HepG2 (cell line): Measurements from ENCODE around the gene ATN1. TPM values are rescaled to one million over a fixed set of nuclear protein-coding genes. Genes with fewer than 3 reads are reported as not detected.

ENCODE experiments used
- AGO1 ChIP-seq: fragments of 200-400 bp; formaldehyde crosslinking; IDR thresholded peaks from 2 replicates; pipeline ENCODE4 v1.6.1; 2017; ENCODE audit warnings: mild to moderate bottlenecking, low read depth, low read length, moderate library complexity; ENCODE audit not compliant: poor library complexity, severe bottlenecking
- ATM ChIP-seq: fragments of 450-650 bp; IDR thresholded peaks from 2 replicates; pipeline ENCODE4 v1.7.1; 2017; ENCODE audit warnings: mild to moderate bottlenecking, borderline replicate concordance
- EEA1 ChIP-seq: sonication (generic); formaldehyde crosslinking; IDR thresholded peaks from 2 replicates; pipeline ENCODE4 v1.5.1; 2020; ENCODE audit warnings: mild to moderate bottlenecking, missing genetic modification reagents, borderline replicate concordance
- HNF4G ChIP-seq, 2 experiments: sonication (generic) in 1 of 2; formaldehyde crosslinking in 1 of 2; IDR thresholded peaks; 2 replicates each; pipeline versions ENCODE4 v1.4.0 to v1.6.1; 2011 to 2020; ENCODE audit warnings: borderline replicate concordance in 2 of 2, low read depth in 2 of 2, mild to moderate bottlenecking in 2 of 2, low read length in 1 of 2, missing genetic modification reagents in 1 of 2, moderate library complexity in 1 of 2
- MIER3 ChIP-seq: IDR thresholded peaks from 2 replicates; pipeline ENCODE4 v1.6.1; 2016; ENCODE audit warnings: missing compliant biosample characterization, borderline replicate concordance
- PCBP1 ChIP-seq: fragments of 200-400 bp; formaldehyde crosslinking; IDR thresholded peaks from 2 replicates; pipeline ENCODE4 v1.6.1; 2017; ENCODE audit warnings: mild to moderate bottlenecking, low read depth, low read length, borderline replicate concordance
- POLR2G ChIP-seq: fragments of 200-400 bp; formaldehyde crosslinking; IDR thresholded peaks from 2 replicates; pipeline ENCODE4 v1.6.1; 2018; ENCODE audit warnings: mild to moderate bottlenecking, low read depth, low read length, moderate library complexity
- RARA ChIP-seq: IDR thresholded peaks from 2 replicates; pipeline ENCODE4 v1.6.1; 2016; ENCODE audit warnings: missing genetic modification reagents, missing compliant biosample characterization
- SNRNP70 ChIP-seq: fragments of 200-400 bp; formaldehyde crosslinking; IDR thresholded peaks from 2 replicates; pipeline ENCODE4 v1.6.1; 2017; ENCODE audit warnings: mild to moderate bottlenecking, low read depth, low read length, moderate library complexity
- TBX3 ChIP-seq: fragments of 450-650 bp; IDR thresholded peaks from 2 replicates; pipeline ENCODE4 v1.6.1; 2017; ENCODE audit warnings: antibody characterized with exemption, mild to moderate bottlenecking, inconsistent platforms, borderline replicate concordance
- TSC22D2 ChIP-seq: sonication (generic); formaldehyde crosslinking; IDR thresholded peaks from 2 replicates; pipeline ENCODE4 v1.5.1; 2020; ENCODE audit warnings: missing genetic modification reagents, mild to moderate bottlenecking, borderline replicate concordance
- XBP1 ChIP-seq: sonication (generic); formaldehyde crosslinking; IDR thresholded peaks from 2 replicates; pipeline ENCODE4 v1.5.0; 2020; ENCODE audit warnings: missing genetic modification reagents
- YEATS4 ChIP-seq: sonication (generic); formaldehyde crosslinking; IDR thresholded peaks from 2 replicates; pipeline ENCODE4 v1.4.0; 2020; ENCODE audit warnings: missing genetic modification reagents, borderline replicate concordance
- ZNF431 ChIP-seq: sonication (generic); formaldehyde crosslinking; IDR thresholded peaks from 2 replicates; pipeline ENCODE4 v1.9.0; 2022; ENCODE audit warnings: missing genetic modification reagents, low read depth, mild to moderate bottlenecking, borderline replicate concordance
- ZSCAN21 ChIP-seq: sonication (generic); formaldehyde crosslinking; IDR thresholded peaks from 2 replicates; pipeline ENCODE4 v1.8.0; 2022; ENCODE audit warnings: mild to moderate bottlenecking, missing genetic modification reagents, moderate library complexity, borderline replicate concordance
- ZSCAN25 ChIP-seq: sonication (generic); formaldehyde crosslinking; IDR thresholded peaks from 2 replicates; pipeline ENCODE4 v1.8.0; 2022; ENCODE audit warnings: mild to moderate bottlenecking, missing genetic modification reagents
- polyA plus RNA-seq, 8 experiments: library from polyadenylated mRNA; depleted of rRNA in 3 of 8; stranded (reverse) in 7 of 8; unstranded in 1 of 8; fragments of >200 nt; fragmentation: Illumina TruSeq in 4 of 8; extraction: Trizol in 4 of 8; gene quantifications; 2 replicates each; pipeline versions ENCODE4 v1.2.1 to v1.2.3, GENCODE V29; 2011 to 2016; ENCODE audit warnings: low read depth in 4 of 8, missing spikeins in 1 of 8, mixed read lengths in 1 of 8; ENCODE audit not compliant: insufficient read depth in 1 of 8
- total RNA-seq, 5 experiments: library from RNA; depleted of rRNA; stranded (reverse); fragments of >200 nt; fragmentation: Illumina TruSeq; extraction: Trizol; gene quantifications; 2 replicates each; pipeline ENCODE4 v1.2.3, GENCODE V29; 2016; ENCODE audit warnings: low read depth in 1 of 5
- TF ChIP-seq, protein P1 (sequence below): IDR thresholded peaks from 2 replicates; pipeline ENCODE4 v1.6.1; 2012; ENCODE audit warnings: low read length, improper control_type of control experiment
- TF ChIP-seq, protein P2 (sequence below): sonication (generic); formaldehyde crosslinking; conservative IDR thresholded peaks from 2 replicates; pipeline ENCODE4 v1.4.0; 2020; ENCODE audit warnings: missing genetic modification reagents
- TF ChIP-seq, protein P3 (sequence below): sonication (generic); formaldehyde crosslinking; IDR thresholded peaks from 2 replicates; pipeline ENCODE4 v1.8.1; 2023; ENCODE audit warnings: mild to moderate bottlenecking, missing genetic modification reagents

Gene ATN1
- total and polyA plus RNA-seq, 2 of the 13 experiments (the other 11 are each of a cell fraction or from before 2014, with no cell fraction given): 2.1 to 8.6 TPM

DNA sequence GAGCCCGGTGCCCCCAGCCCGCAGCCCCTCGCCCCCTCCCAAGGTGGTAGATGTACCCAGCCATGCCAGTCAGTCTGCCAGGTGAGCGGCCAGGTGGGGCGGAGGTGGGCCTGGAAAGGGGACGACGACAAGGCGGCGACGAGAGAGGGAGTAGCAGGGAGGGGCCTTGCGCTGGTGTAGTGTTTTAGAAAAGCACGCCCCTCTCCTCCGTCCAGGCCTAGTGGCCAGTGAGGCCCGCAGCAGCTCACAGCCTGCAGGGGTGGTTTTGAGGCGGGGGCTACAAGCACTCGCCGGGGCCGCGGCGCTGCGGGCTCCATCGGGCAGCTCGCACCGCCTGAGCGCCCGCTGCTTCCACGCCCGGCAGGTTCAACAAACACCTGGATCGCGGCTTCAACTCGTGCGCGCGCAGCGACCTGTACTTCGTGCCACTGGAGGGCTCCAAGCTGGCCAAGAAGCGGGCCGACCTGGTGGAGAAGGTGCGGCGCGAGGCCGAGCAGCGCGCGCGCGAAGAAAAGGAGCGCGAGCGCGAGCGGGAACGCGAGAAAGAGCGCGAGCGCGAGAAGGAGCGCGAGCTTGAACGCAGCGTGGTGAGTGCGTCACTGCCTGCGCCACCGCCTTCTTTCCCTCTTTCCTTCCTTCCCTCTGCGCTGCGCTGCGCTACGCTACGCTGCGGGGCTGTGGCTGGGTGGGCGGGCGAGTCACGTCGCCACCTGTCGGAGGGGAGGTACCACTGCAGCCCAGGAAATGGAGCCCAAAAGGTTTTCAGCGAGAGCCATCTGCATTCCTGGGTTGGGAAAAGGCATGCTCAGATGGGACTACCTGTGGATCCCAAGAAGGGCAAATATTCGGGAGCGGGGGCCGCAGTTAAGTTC is 10.0 kb downstream of the ATN1 start (continued):
- TF ChIP-seq ZNF431 (CRISPR knock-in tag): no peak
- TF ChIP-seq AGO1: peak; percentile 99
- peak; percentile 95 for TF ChIP-seq MIER3 (CRISPR knock-in tag)
- TF ChIP-seq, protein P1, sequence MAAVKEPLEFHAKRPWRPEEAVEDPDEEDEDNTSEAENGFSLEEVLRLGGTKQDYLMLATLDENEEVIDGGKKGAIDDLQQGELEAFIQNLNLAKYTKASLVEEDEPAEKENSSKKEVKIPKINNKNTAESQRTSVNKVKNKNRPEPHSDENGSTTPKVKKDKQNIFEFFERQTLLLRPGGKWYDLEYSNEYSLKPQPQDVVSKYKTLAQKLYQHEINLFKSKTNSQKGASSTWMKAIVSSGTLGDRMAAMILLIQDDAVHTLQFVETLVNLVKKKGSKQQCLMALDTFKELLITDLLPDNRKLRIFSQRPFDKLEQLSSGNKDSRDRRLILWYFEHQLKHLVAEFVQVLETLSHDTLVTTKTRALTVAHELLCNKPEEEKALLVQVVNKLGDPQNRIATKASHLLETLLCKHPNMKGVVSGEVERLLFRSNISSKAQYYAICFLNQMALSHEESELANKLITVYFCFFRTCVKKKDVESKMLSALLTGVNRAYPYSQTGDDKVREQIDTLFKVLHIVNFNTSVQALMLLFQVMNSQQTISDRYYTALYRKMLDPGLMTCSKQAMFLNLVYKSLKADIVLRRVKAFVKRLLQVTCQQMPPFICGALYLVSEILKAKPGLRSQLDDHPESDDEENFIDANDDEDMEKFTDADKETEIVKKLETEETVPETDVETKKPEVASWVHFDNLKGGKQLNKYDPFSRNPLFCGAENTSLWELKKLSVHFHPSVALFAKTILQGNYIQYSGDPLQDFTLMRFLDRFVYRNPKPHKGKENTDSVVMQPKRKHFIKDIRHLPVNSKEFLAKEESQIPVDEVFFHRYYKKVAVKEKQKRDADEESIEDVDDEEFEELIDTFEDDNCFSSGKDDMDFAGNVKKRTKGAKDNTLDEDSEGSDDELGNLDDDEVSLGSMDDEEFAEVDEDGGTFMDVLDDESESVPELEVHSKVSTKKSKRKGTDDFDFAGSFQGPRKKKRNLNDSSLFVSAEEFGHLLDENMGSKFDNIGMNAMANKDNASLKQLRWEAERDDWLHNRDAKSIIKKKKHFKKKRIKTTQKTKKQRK: no peak
- no peak for TF ChIP-seq XBP1
- TF ChIP-seq TBX3: peak; percentile 31; the same call in 1 of the 2 replicates
- peak; percentile 50; the same call in 1 of the 2 replicates for TF ChIP-seq YEATS4 (CRISPR knock-in tag)
- peak; percentile 39; the same call in 1 of the 2 replicates for TF ChIP-seq TSC22D2 (CRISPR knock-in tag)
- TF ChIP-seq PCBP1: no peak
- TF ChIP-seq EEA1 (CRISPR knock-in tag): no peak
- TF ChIP-seq, protein P2, sequence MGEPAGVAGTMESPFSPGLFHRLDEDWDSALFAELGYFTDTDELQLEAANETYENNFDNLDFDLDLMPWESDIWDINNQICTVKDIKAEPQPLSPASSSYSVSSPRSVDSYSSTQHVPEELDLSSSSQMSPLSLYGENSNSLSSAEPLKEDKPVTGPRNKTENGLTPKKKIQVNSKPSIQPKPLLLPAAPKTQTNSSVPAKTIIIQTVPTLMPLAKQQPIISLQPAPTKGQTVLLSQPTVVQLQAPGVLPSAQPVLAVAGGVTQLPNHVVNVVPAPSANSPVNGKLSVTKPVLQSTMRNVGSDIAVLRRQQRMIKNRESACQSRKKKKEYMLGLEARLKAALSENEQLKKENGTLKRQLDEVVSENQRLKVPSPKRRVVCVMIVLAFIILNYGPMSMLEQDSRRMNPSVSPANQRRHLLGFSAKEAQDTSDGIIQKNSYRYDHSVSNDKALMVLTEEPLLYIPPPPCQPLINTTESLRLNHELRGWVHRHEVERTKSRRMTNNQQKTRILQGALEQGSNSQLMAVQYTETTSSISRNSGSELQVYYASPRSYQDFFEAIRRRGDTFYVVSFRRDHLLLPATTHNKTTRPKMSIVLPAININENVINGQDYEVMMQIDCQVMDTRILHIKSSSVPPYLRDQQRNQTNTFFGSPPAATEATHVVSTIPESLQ (CRISPR knock-in tag): peak; percentile 79; the same call in 1 of the 2 replicates
- peak; percentile 87 for TF ChIP-seq POLR2G
- no peak for TF ChIP-seq SNRNP70
- no peak; the same call in 1 of the 2 replicates for TF ChIP-seq RARA
- TF ChIP-seq, protein P3, sequence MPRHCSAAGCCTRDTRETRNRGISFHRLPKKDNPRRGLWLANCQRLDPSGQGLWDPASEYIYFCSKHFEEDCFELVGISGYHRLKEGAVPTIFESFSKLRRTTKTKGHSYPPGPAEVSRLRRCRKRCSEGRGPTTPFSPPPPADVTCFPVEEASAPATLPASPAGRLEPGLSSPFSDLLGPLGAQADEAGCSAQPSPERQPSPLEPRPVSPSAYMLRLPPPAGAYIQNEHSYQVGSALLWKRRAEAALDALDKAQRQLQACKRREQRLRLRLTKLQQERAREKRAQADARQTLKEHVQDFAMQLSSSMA (CRISPR knock-in tag): peak; percentile 97
- peak; percentile 82 for TF ChIP-seq ZSCAN25
- peak; percentile 82; the same call in 1 of the 2 replicates for TF ChIP-seq ZSCAN21 (CRISPR knock-in tag)
- no peak for TF ChIP-seq HNF4G (IDR thresholded peaks at IDR 0.05; ENCODE audit: borderline replicate concordance, low read depth, low read length)
- peak; percentile 55; the same call in 1 of the 2 replicates for TF ChIP-seq HNF4G (CRISPR knock-in tag; IDR thresholded peaks at IDR 0.05; ENCODE audit: borderline replicate concordance, low read depth)
- TF ChIP-seq ATM: no peak
